Measurements from ENCODE around the gene PDSS2.

Gene PDSS2

DNA sequence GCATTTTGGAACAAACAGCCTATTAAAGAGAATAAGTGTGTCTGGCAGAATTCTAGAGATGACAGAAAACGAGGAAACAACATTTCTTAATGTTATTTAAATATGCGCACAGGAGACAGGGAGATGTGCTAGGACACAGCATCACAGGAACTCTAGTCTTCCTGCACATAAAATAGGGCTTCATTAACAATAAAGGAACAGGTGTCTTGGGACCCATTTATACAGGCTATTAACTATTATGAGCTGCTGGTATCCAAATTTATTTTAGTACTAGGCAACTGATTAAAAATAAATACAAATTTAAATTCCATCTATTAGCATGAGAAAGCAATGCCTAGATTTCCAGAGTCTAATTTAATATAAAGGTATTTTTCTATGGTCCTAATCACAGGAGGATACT lies 102.3 kb downstream of the PDSS2 start:
- DNase-seq, result no peak

DNA sequence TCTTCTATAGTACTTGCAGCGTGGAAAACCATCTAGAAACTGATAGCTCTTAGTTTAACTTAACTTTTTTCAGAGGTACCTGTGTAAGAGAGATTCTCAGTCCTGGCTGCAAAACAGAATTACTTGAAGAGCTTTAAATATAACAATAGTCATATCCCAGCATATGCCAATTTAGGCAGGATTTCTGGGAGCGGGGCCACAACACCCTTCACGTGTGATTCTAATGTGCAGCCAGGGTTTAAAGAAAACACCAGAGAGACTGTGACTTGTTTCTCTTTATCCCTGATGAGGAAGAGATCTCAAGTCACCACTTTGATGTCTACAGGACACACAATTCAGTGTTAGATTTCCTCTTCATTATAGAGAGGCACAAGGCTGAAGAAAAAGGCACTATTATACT lies 103.7 kb downstream of the PDSS2 start:
- peak; percentile 27 for DNase-seq

DNA sequence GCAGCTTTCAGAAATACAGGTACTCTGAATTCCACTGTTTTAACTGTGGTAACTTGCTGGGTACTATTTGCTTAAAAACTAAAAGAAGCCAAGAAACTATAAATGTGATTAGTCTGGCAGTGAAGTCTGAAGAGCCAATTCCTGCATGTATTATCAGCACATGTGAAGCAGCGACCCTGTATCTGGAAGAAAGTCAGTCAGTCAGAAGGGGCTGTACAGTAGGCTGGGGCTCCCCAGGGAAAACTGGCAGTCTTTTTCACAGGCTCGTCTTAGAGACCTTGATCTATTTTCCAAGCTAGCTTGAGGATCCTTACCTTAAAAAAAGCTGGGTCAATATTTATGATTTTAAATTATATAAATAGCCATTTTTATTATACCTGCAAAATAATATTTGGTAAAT lies 104.9 kb downstream of the PDSS2 start:
- DNase-seq, result no peak

DNA sequence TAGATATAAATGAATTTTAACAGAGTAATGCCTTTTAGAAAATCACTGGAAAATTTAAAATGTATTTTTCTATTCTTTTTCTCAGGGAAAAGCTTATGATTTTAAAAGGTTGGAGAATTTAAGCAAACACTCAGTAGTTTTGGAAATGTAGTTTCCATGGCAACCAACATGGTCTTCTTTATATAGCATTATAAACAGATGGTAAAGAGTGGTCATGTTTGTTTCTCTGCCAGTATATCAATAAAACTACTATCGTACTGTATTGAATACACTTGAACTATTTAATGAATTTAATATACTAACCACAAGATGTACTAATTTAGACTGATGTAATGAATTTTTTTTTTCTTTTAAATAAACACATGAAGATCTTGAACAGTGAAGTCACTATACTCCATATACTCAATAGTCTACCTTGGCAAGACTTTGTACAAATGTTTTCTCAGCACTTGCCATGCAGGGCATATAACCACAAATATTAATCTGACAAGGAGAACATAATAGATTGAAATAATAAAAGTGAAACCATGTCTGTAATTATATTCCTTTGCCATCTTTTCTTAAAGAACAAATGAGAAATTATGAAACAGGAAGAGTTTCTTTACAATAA lies 105.5 kb downstream of the PDSS2 start:
- DNase-seq, result no peak

DNA sequence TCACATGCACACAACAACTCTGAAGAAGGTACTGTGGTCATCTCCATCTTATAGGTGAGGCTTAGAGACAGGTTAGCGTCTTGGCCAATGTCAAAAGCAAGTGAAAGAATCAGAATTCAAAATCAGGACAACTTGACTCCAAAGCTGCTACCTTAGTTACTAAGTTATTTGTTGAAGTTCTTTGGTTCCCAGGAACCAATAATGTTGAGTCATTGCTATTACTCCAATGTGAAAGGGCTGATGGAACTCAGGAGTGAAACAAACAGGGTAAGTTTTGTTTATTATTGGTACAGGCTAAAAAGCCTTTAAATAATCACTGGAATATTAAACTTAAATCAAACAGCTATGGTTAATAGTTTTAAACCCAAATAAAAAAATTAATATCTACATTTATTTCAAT lies 111.1 kb downstream of the PDSS2 start:
- DNase-seq, result no peak

DNA sequence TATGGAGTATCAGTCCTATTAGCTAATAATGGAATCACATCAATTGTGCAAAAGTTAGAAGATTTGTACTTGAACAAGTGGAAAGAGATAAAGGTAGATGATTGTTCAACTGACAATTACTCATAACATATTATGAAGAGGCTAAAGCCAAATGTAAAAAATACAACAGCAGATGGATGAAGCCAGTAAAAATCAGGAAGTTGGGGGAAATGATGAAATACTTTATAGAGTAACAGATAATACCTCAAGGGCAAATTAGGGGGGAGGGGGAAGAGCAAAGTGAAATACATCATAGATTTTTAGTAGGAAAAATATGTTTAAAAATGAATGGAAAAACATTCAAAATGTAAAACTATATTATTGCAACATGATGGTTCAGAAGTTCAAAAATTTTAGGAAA lies 114.0 kb downstream of the PDSS2 start:
- DNase-seq, result no peak

DNA sequence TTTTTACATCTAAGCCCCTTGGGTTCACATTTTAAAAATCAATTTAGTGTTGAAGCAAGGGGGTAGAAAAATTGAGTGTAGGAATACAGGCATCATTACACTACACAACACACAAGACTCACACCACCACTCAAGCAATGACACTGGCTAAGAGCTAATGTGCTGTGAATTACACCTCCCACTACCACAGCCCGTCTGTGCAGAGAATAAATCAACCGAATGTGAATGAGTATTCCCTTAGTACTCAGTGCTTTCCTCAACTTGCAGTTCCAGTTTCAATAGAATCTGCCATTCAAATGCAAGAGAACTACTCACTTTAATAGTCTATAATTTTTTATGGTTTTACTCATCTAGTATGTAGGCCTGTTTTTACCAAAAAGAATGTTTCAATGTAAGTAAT lies 114.4 kb downstream of the PDSS2 start:
- DNase-seq, result no peak

DNA sequence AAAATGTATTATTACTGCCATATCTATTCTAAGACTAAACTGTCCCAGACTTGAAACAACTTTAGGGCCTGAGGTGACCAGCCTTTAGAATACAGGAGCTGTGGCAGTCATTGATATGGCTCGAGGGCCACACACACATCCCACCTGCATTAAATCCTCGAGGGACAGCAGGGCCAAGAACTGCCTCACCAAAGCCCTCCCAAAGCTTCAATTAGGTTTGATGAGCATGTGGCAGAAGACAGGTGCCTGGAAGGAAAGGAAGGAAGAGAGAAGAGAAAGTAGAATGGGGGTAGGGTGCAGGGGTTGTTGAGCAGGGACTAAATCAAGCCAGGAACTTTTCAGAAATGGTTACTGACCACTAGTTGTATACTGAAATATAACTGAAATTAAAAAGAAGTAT lies 115.0 kb downstream of the PDSS2 start:
- no peak for DNase-seq

DNA sequence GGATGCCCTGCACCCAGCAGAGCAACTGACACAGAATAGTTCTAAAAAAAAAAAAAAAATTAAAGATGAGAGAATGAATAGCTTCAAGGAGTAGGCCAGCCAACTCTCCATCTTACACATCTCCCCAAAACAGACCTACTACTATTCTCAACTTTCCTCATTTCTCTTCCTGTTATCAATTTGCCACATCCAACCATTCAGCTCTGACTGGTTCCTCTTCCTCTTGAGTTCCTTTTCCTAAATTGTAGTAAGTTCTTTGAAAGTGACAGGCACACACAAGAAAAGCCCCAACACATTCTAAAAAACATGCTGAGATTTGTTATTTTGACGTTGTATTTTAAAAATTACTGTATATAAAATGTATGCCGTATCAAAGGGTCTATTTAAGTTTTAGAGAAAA lies 117.2 kb downstream of the PDSS2 start:
- no peak for DNase-seq

DNA sequence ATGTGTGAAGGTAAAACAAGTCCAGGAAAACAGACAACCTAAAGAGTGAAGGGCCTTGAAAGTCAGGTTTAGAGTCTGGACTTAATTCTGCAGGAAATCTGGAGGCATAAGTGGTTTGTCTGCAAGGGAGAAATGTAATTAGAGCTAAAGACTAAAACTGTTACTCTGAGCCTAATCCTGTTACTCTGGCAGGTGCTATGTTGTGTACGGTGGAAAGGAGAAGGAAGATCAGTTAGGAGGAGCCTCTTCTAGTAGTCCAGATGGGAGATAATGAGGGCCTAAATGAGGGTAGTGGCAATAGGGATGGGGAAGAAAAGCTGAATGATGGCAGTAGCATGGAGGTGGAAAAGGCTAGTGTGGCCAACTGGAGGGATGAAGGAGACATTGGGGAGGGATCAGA lies 118.5 kb downstream of the PDSS2 start:
- DNase-seq, result no peak

DNA sequence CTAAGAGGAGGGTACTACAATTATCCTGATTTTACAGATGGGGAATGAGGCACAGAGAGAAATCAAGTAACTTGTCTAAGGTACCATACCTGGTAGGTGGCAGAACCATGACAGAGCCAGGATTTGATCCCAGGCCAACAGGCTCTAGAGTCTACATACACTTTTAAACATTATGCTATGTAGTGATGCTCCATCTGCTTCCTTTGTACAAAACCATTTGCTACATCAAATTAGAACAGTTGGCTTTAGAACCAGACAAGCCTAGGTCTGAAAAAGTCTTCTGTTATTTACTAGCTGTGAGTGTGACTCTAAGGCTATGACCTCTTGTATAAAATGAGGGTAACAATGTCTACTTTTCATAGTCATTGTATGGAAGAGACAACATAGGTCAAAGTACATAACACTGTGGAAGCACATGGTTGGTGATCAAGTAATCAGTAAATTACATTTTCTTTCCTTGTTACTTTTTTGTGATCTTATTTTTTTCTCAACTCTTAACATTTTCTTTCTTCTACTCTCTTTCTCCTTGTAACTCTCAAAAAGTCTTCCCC lies 122.1 kb downstream of the PDSS2 start:
- no peak for DNase-seq

DNA sequence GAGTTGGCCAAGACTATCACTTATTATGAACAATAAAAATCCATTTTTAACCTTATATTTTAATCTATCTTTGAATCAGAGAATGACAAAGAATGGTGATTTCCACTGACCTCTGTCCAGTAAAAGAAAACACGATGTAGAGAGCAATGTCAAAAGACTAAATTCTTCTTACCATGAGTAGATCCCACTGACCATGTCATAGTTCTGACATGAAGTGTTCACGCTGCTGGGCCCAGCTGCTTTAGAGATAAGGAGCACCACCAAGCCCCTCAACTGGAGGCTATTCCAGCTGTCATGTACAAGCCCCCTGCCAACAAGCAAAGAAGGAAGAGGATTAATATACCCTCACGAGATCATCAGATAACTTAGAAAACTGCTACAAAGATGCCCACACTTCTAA lies 125.3 kb downstream of the PDSS2 start:
- DNase-seq, result no peak

DNA sequence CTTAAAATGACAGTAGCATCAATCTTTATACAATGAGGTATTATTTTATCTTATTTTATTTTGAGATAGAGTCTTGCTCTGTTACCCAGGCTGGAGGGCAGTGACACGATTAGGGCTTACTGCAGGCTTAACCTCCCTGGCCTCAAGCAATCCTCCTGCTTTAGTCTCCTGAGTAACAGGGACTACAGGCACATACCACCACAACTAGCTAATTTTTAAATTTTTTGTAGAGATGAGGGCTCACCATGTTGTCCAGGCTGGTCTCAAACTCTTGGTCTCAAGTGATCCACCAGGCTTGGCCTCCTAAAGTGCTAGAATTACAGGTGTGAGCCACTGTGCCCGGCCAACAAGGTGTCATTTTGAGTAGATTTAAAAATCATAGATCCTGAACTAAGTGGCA lies 125.9 kb downstream of the PDSS2 start:
- DNase-seq, result no peak

DNA sequence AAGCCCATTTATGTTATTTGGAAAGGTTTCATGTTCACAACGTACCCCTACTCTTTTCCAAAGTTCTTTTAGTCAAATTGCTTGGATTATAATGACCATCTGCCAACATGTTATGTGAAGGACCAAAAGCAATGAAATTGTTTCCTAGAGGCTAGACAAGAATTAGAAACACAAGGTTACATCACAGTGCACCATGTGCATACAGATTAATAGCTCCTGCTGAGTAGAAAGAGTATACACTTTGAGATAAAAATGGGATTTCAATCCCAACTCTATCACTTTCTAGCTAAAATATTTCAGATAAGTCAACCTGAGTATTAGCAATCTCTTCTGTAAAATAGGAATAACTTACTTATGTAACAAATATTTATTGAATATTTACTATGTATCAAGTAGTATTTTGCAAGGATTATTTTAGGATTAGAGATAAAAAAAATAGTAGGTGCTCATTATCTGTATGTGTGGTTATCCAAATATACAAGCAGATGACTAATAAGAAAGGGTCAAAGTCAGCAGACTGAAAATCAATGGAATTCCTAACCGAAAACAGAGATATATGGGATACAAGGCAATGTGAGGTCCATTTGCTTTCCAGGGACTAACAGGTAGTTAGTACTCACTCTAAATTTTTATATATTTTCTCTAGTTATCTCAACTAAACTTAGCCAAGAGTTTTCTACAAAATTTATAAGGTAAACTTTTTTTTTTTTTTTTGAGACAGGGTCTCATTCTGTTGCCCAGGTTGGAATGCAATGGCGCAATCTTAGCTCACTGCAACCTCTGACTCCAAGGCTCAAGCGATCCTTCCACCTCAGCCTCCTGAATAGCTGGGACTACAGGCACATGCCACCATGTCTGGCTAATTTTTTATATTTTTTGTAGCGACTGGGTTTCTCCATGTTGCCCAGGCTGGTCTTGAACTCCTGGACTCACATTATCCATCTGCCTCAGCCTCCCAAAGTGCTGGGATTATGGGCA lies 127.7 kb downstream of the PDSS2 start:
- no peak for DNase-seq

DNA sequence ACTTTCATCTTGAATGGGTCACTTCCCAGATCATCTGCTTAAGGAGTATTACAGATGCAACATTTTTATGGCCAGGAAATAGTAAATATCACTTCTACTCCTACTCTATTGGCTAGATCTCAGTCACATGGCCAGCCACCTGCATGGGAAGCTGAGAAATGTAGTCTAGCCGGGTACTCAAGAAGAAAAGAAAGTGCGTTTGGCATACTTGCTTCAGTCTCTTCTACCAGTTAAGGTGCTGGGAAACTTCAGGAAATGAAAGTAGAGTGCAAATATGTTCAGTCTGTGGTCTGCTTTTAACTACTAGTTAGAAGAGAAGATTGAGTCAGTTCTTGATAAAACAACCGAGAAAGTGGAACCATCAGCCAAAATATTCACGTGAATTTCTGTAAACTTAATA lies 129.2 kb downstream of the PDSS2 start:
- DNase-seq, result no peak

DNA sequence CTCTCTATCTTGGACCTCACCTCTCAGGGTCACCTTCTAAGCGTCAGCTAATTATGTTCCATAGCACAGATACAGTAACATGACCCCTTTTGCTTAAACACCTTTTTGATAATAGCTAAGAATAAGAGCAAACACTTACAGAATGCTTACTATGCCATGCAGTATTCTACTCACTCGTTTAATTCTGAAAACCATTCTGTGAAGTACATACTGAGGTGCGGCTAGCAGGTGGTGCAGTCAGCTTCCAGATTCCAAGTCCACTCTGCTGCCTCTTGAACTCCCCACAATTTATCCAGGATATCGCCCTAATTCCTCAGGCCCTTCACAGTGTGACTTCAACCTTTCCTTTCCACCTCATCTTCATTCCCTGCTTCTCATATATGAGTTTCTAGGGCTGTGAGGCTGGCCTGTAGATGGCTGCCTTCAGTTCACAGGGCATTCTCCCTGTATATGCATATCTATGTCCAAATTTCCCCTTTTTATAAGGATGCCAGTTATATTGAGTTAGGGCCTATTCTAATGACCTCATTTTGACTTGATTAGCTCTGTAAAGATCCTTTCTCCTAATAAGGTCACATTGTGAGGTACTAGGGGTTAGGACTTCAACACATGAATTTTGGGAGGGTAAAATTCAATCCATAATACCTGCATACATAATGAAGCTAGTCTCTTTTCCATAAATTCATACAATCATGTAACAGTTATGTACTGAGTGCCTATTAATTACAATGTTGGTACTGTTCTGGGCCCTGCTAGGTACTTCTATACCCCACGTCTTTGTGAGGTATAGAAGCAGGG lies 130.1 kb downstream of the PDSS2 start:
- no peak for DNase-seq

DNA sequence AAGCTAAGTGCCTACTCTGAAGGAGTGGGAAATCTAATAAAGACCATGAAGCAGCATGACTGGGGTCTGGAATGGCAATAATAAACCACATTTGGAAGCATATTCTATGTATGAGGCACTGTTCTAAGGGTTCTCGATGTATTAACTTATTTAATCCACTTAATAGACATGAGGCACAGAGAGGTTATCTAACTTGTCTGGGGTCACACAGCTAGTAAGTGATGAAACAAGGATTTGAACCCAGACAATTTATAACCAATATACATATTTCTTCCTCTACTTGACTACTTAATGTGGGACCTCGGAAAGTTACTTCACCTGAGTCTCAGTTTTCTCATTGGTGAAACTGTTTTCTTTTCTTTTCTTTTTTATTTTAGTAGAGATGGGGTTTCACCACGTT lies 131.3 kb downstream of the PDSS2 start:
- no peak for DNase-seq

DNA sequence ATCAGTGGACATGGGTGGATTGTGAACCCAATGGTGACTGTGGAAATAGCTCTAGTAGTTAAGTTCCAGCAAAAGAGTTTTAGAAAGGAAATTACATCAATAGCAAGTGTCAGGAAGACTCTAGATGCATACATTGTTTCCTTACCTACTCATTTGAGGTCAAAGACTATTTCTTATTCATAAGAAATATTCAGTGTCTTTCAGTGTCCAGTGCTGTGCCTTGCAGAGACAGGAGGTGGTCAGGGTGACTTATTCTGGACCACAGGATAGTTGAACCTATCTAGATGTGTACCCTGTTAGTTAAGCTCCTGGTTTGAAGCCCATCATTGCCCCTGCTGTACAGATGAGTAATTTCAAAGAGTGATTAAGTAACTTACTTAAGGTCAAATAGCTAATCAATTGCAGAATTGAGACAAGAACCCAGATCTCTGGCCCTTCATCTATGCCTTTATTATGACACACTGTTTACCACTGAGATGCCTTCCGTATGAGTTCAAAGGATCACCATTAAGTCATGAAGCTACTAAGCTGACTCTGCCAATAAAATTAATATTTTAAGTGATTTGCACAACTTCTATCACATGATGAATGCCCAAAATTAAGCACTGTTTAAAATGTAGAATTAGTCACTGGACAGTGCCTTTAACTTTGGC lies 136.1 kb downstream of the PDSS2 start:
- DNase-seq, result no peak

DNA sequence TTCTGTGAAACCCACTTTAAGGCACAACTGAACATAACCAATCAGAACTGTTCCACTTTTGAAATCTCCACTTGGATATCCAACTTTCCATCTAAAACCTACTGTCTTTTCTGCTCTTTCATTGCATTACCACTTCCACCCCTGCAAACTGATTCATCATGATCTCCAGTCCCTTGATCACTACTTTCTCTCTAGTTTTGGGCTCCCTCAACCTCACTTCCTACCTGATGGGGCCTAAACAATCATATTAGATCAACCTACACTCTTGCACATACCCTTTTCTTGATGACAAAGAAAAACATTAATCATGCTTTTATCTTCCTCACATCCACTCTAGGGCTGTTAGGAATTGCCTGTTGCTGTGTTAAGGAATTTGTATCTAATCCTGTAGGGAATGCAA lies 137.6 kb downstream of the PDSS2 start:
- no peak for DNase-seq

DNA sequence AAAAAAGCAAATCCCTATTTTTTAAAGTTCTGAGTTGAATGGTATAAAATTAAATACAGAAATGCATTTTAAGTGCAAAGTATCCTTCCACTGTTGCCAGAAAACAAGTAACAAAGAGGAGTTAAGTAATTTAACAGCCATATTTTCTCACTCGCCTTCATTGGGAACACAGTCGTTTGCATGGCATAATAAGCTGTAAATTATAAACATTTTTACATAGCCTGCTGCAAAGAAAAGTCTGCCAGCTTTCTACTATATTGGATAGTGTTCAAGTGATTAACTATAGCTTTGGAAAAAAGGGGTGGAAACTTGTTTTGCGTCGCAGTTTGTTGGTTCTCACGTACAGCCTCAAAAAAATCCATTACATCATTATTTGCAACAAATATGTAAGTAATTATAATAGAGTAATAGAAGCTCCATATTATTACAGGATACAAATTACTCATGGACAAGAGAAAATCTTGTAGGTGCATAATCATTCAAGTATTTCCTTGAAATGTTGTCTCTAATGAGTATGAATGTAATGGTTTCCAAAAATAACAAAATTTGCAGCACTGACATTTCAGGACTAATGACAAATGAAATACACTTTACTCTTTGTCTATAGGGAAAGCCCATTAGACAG lies 139.3 kb downstream of the PDSS2 start:
- DNase-seq, result no peak

DNA sequence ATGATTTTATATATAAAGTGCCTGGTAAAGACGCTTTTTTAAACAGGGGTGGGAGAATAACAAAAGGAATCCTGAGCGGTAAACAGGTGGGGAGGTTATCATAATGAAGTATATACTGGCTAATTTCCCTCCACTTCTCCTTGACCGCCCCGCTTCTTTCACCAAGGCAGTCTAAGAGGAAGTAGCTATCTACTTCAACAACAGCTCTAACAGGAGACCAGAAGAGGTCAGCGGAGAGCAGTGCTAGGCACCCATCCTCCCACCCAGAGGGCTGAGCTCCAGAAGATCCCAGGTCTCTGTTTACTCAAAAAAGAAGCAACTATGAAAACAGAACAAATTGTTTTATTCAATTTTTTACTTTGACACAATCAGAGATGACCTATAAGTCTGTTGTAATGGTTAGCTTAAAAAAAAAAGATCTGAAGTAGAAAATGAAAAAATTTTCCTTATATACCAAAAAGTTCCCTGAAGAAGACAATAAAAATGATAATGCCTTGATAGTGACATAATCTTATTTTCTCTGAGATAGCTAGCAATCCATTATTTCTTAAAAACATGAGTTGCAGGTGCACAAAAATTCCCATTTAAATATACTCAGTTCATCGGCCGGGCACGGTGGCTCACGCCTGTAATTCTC lies 141.1 kb downstream of the PDSS2 start:
- peak; percentile 69 for DNase-seq

DNA sequence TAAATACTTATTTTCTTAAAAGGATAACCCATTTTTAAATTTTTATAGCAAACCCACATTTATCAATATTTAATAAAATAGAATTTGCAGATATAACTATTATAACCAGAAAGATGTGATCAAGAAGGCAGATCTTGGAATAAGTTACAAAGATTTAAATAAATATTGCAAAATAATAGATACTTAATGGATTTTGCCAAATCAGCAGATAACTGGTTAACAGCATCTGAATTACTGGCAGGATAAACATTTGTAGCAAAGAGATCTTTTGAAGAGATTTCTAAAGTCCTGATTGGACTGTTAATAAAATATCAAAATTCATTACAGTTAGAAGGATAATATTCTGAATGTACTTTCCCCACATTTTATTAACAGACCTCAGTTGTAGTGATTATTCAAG lies 144.2 kb downstream of the PDSS2 start:
- DNase-seq, result no peak

Data from femur (tissue), 1 donor.